ENCODE measurements around the gene HAUS7. TPM values are rescaled to one million over a fixed set of nuclear protein-coding genes. Genes with fewer than 3 reads are reported as not detected.
A peak's percentile ranks its signal among the peaks of the same experiment; 100 is the strongest.

Gene HAUS7
- total RNA-seq, 4 donors from 2014 or later: 5.1 to 34.4 (median 27.1) TPM

DNA sequence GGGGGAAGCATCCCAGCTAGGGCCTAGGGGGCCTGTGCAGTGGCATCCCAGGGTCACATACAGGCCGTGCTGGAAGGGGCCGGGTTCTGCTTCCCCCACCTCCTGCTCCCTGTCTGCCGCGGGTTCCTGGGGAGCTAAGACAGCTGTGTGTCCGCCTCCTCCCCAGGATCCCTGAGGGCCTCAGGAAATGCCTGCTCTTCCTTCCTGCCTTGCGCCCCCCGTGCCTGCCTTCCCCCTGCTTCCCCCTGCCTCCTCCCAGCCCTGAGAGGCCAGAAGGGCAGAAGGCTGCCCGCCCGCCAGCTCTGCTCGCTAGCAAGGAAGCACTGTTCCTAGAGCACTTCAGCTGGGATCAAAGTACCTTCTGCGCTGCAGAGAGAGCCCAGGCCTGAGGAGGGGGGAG lies 21.5 kb upstream of the HAUS7 start:
- Histone ChIP-seq H3K4me3 (no peak overlapping the region), H3K9me3 (no peaks in the 10 kb centered on the region), H3K27ac (peak overlapping the region; percentile 21 to 24), H3K36me3 (no peaks in the 10 kb centered on the region), H3K4me1 (peaks cover 0 to 7% of the 10 kb centered on the region in 2 donors), H3K27me3 (no peaks in the 10 kb centered on the region)
- no peak for DNase-seq
- TF ChIP-seq POLR2A (IDR thresholded peaks at IDR 0.05): no peak
- TF ChIP-seq, protein P1, sequence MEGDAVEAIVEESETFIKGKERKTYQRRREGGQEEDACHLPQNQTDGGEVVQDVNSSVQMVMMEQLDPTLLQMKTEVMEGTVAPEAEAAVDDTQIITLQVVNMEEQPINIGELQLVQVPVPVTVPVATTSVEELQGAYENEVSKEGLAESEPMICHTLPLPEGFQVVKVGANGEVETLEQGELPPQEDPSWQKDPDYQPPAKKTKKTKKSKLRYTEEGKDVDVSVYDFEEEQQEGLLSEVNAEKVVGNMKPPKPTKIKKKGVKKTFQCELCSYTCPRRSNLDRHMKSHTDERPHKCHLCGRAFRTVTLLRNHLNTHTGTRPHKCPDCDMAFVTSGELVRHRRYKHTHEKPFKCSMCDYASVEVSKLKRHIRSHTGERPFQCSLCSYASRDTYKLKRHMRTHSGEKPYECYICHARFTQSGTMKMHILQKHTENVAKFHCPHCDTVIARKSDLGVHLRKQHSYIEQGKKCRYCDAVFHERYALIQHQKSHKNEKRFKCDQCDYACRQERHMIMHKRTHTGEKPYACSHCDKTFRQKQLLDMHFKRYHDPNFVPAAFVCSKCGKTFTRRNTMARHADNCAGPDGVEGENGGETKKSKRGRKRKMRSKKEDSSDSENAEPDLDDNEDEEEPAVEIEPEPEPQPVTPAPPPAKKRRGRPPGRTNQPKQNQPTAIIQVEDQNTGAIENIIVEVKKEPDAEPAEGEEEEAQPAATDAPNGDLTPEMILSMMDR (IDR thresholded peaks at IDR 0.05): no peak
- intact Hi-C loops (cut with DNase I; ENCODE audit: low total_unique reads): no loop called here

DNA sequence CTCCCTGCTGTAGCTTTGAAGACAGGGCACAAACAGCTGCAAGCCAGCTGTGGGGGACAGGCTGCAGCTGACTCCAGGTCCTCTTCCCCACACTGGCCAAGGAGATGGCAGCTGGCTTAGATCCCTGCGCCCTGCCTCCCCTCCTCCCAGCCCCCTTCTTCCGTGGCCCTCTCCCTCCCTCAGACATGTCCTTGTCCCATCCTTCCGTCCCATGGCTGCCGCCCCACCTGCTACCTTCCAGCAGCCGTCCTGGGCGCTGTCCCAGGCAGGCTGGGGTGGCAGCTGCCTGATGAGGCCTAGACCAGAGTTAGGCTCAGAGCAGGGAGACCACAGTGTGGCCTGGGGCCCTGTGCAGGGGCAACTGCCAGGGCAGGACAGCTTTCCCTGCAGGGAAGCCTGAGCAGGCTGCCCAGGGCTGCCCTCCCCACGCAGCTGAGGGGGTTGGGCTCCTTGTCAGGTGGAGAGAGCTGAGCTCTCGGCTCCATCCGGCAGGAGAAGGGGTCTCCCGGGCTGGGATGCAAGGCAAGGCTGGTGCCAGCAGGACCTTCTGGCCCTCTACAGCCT lies 21.1 kb upstream of the HAUS7 start:
- Histone ChIP-seq H3K36me3 (no peaks in the 10 kb centered on the region), H3K4me3 (no peak overlapping the region), H3K4me1 (peaks cover 0 to 7% of the 10 kb centered on the region in 2 donors), H3K27ac (peak overlapping the region; percentile 21 to 24), H3K9me3 (no peaks in the 10 kb centered on the region), H3K27me3 (no peaks in the 10 kb centered on the region)
- no peak for DNase-seq
- intact Hi-C loops (cut with DNase I; ENCODE audit: low total_unique reads): no loop called here
- no peak for TF ChIP-seq POLR2A (IDR thresholded peaks at IDR 0.05)
- TF ChIP-seq, protein P1 (IDR thresholded peaks at IDR 0.05): no peak

DNA sequence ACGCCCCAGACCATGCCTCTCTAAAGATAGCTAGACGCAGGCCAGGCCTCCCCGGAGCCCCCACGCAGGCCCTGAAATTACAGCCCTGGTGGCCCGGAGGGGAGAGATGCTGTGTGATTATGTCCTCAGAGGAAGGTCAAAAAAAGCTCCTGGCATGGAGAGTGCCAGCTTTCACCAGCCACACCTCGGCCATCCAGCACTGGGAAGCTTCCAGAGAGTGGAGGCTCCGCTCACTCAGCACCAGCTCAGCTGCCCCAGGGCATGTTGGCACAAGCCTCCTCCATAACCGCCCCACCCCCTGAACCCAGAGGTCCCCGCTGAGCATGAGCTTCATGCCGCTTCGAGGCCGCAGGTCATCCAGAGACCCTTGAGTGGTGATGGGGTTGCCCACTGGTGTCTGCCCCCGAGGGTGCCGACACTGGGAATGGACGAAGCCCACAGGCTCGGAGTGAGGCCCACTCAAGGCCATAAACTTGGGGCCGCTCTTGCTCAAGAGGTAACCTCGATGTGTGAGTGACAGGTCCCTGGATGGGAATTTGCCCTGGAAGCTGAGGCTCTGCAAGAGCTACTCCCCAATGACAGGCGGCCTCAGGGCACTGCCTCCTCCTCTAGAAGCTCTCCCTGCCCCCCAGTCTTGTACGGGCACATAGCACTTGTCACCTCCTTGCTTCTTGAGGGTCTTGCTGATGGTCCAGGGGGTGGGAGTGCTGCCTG lies 20.0 kb upstream of the HAUS7 start:
- H3K9me3 ChIP-seq: no peaks in the 10 kb centered on the region
- intact Hi-C loops (cut with DNase I; ENCODE audit: low total_unique reads): no loop called here
- DNase-seq: no peak
- H3K36me3 ChIP-seq: no peaks in the 10 kb centered on the region
- H3K4me3 ChIP-seq: no peak overlapping the region
- peaks cover 0 to 7% of the 10 kb centered on the region in 2 donors for H3K4me1 ChIP-seq
- H3K27ac ChIP-seq: no peak overlapping the region
- no peaks in the 10 kb centered on the region for H3K27me3 ChIP-seq
- no peak for TF ChIP-seq POLR2A (IDR thresholded peaks at IDR 0.05)
- TF ChIP-seq, protein P1 (IDR thresholded peaks at IDR 0.05): no peak

DNA sequence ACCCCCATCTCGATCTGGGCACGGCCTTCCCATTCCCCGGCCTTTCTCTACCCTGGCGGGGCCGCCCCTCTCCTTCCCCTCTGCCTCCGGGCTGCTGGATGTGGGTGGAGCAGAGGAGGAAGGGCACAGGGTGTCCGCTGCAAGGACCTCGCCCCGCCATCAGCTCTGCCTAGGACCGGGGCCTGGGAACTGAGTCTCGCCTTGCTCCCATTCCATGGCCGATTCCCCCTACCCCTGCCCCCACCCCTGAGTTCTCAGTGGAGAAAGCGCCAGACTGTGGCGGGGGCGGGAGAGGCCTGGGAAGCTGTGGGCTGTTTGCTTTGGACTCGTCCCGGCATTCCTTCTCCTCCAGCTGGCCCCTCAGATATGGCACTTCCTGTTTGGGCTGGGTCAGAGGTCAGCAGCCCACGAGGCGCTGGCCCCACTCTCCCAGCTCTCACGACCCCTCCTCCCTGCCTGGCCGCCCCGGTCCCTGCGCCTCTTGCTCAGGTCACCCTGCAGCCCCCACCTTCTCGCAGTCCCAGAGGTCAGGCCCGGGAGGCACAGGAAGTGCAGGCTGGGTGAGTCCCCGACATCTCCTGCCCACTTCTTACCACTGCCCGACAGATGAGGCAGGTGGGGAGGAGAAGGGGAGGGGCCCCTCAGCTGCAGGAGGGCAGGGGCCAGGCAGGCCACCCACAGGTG lies 18.0 kb upstream of the HAUS7 start:
- TF ChIP-seq POLR2A (IDR thresholded peaks at IDR 0.05): no peak
- TF ChIP-seq, protein P1 (IDR thresholded peaks at IDR 0.05): no peak
- intact Hi-C loops (cut with DNase I; ENCODE audit: low total_unique reads): no loop called here
- Histone ChIP-seq H3K4me3 (no peak overlapping the region), H3K27ac (peak overlapping the region; percentile 52), H3K9me3 (no peaks in the 10 kb centered on the region), H3K27me3 (no peaks in the 10 kb centered on the region), H3K36me3 (no peaks in the 10 kb centered on the region), H3K4me1 (peaks cover 0 to 7% of the 10 kb centered on the region in 2 donors)
- no peak for DNase-seq

- H3K4me3 ChIP-seq: no peak overlapping the region
- DNase-seq: no peak
- H3K4me1 ChIP-seq: peaks cover 0 to 7% of the 10 kb centered on the region in 2 donors
- no peaks in the 10 kb centered on the region for H3K36me3 ChIP-seq
- H3K27me3 ChIP-seq: no peaks in the 10 kb centered on the region
- no peaks in the 10 kb centered on the region for H3K9me3 ChIP-seq
- intact Hi-C loops (cut with DNase I; ENCODE audit: low total_unique reads): no loop called here
- H3K27ac ChIP-seq: peak overlapping the region; percentile 52
- TF ChIP-seq, protein P1 (IDR thresholded peaks at IDR 0.05): no peak
- TF ChIP-seq POLR2A (IDR thresholded peaks at IDR 0.05): no peak
Observed at GRCh38 chrX:153487590-153488071, 17.3 kb upstream of the HAUS7 start.

All from uterus (tissue), 4 donors.